Measurements from ENCODE around the gene RNF2.

DNA sequence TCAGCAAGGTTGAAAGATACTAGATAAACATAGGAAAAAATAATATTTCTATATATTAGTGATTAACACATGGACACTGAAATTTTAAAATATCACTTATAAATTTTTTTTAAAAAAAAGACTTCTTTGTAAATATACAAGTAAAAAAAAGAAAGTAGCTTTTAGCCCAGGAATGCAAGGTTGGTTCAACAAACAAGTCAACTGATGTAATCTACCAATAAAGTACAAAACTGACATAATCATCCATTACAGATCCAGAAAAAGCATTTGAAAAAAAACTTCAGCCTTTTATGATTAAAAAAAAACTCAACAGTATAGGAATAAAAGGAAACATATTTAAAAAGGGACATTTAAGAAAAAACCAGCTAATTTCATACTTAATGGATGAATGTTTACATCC, 63.0 kb downstream of the RNF2 start:
- TF ChIP-seq, protein P1, sequence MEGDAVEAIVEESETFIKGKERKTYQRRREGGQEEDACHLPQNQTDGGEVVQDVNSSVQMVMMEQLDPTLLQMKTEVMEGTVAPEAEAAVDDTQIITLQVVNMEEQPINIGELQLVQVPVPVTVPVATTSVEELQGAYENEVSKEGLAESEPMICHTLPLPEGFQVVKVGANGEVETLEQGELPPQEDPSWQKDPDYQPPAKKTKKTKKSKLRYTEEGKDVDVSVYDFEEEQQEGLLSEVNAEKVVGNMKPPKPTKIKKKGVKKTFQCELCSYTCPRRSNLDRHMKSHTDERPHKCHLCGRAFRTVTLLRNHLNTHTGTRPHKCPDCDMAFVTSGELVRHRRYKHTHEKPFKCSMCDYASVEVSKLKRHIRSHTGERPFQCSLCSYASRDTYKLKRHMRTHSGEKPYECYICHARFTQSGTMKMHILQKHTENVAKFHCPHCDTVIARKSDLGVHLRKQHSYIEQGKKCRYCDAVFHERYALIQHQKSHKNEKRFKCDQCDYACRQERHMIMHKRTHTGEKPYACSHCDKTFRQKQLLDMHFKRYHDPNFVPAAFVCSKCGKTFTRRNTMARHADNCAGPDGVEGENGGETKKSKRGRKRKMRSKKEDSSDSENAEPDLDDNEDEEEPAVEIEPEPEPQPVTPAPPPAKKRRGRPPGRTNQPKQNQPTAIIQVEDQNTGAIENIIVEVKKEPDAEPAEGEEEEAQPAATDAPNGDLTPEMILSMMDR (conservative IDR thresholded peaks at IDR 0.05): no peak
- TF ChIP-seq EZH2 (IDR thresholded peaks at IDR 0.05; ENCODE audit: low read depth): no peak
